OCI-LY3 (cell line): ENCODE results near the gene EFEMP2.

Experiments
- H2AFZ ChIP-seq: fragments of 200-600, 300-600 bp; shearing (Covaris generic); 2 replicates; pipeline ENCODE4 v1.6.0; 2014; ENCODE audit warnings: antibody characterized with exemption, low read depth, low read length
- H3K27ac ChIP-seq: fragments of 200-600, 300-600 bp; sonication (generic); 2 replicates; pipeline ENCODE4 v1.5.1; 2014; ENCODE audit warnings: mild to moderate bottlenecking, low read length, moderate library complexity, mixed read lengths
- H3K27me3 ChIP-seq: fragments of 200-600, 300-600 bp; sonication (generic); 2 replicates; pipeline ENCODE4 v1.6.1; 2014; ENCODE audit warnings: low read depth, low read length, mixed read lengths
- H3K36me3 ChIP-seq: fragments of 200-600, 300-600 bp; sonication (generic); replicated peaks from 2 replicates; pipeline ENCODE3; 2014; ENCODE audit warnings: low read depth, low read length, mixed read lengths
- H3K4me1 ChIP-seq: fragments of 300-600, 200-600 bp; sonication (generic); 2 replicates; pipeline ENCODE4 v1.6.1; 2014; ENCODE audit warnings: low read length, mixed read lengths
- H3K4me2 ChIP-seq: fragments of 200-600, 300-600 bp; sonication (generic); 2 replicates; pipeline ENCODE4 v1.6.1; 2014; ENCODE audit warnings: low read length, mixed read lengths
- H3K4me3 ChIP-seq: fragments of 300-600, 200-600 bp; sonication (generic); 2 replicates; pipeline ENCODE4 v1.5.1; 2014; ENCODE audit warnings: antibody characterized with exemption, mild to moderate bottlenecking, low read length, moderate library complexity
- H3K79me2 ChIP-seq: fragments of 300-600, 200-600 bp; shearing (Covaris generic); 2 replicates; pipeline ENCODE4 v1.6.1; 2014; ENCODE audit warnings: mild to moderate bottlenecking, low read length, mixed read lengths
- H3K9ac ChIP-seq: fragments of 300-600, 200-600 bp; shearing (Covaris generic); 2 replicates; pipeline ENCODE4 v1.6.0; 2014; ENCODE audit warnings: mild to moderate bottlenecking, low read length, moderate library complexity
- H3K9me3 ChIP-seq: fragments of 200-600, 300-600 bp; shearing (Covaris generic); 2 replicates; pipeline ENCODE4 v1.6.1; 2014; ENCODE audit warnings: low read length, mixed read lengths; ENCODE audit not compliant: insufficient read depth
- H4K20me1 ChIP-seq: fragments of 200-600, 300-600 bp; sonication (generic); 2 replicates; pipeline ENCODE4 v1.6.1; 2016; ENCODE audit warnings: low read length, mixed read lengths; ENCODE audit not compliant: insufficient read depth
- CTCF ChIP-seq: fragments of 200-600, 300-600 bp; sonication (generic); IDR thresholded peaks from 2 replicates; pipeline ENCODE4 v1.5.1; 2014; ENCODE audit warnings: antibody characterized with exemption, low read length, low read depth
- EZH2phosphoT487 ChIP-seq: fragments of 200-600 bp; shearing (Covaris generic); IDR thresholded peaks from 2 replicates; pipeline ENCODE4 v1.6.1; 2018; ENCODE audit warnings: antibody characterized with exemption, mixed run types, low read depth

Gene EFEMP2

GRCh38 chr11:65907878-65908277 lies 35.3 kb upstream of the EFEMP2 start:
- Histone ChIP-seq H3K27ac (no peak overlapping the region), H3K4me1 (peaks cover 19% of the 10 kb centered on the region)

GRCh38 chr11:65906602-65907001 lies 34.0 kb upstream of the EFEMP2 start:
- H2AFZ ChIP-seq, result no peak overlapping the region
- no peaks in the 10 kb centered on the region for H4K20me1 ChIP-seq
- no peak overlapping the region for H3K4me2 ChIP-seq
- H3K79me2 ChIP-seq, result no peaks in the 10 kb centered on the region
- H3K4me1 ChIP-seq, result peaks cover 6% of the 10 kb centered on the region
- H3K9ac ChIP-seq, result no peak overlapping the region
- TF ChIP-seq EZH2phosphoT487, result no peak
- no peak for TF ChIP-seq CTCF
- H3K27ac ChIP-seq, result no peak overlapping the region
- H3K36me3 ChIP-seq, result no peaks in the 10 kb centered on the region
- H3K27me3 ChIP-seq, result peaks cover 39% of the 10 kb centered on the region
- H3K4me3 ChIP-seq, result no peak overlapping the region
- no peaks in the 10 kb centered on the region for H3K9me3 ChIP-seq

More at GRCh38 chr11:65907878-65908277, 35.3 kb upstream of the EFEMP2 start:
- Histone ChIP-seq H3K9me3 (no peaks in the 10 kb centered on the region), H2AFZ (no peak overlapping the region), H3K4me2 (no peak overlapping the region), H3K27me3 (peaks cover 33% of the 10 kb centered on the region), H3K9ac (no peak overlapping the region), H3K4me3 (no peak overlapping the region), H4K20me1 (no peaks in the 10 kb centered on the region), H3K36me3 (no peaks in the 10 kb centered on the region), H3K79me2 (no peaks in the 10 kb centered on the region)
- no peak for TF ChIP-seq EZH2phosphoT487
- no peak for TF ChIP-seq CTCF

- Histone ChIP-seq H3K9ac (no peak overlapping the region), H2AFZ (no peak overlapping the region), H3K4me1 (no peaks in the 10 kb centered on the region)
These were observed 31.1 kb upstream of the EFEMP2 start for GRCh38 chr11:65903715-65904114.

GRCh38 chr11:65903068-65903481 lies 30.5 kb upstream of the EFEMP2 start:
- Histone ChIP-seq H3K36me3 (no peaks in the 10 kb centered on the region), H4K20me1 (no peaks in the 10 kb centered on the region), H3K4me3 (no peak overlapping the region), H2AFZ (no peak overlapping the region), H3K79me2 (no peaks in the 10 kb centered on the region), H3K27ac (no peak overlapping the region), H3K4me1 (no peaks in the 10 kb centered on the region), H3K9me3 (no peaks in the 10 kb centered on the region), H3K4me2 (no peak overlapping the region), H3K27me3 (peaks cover 37% of the 10 kb centered on the region), H3K9ac (no peak overlapping the region)
- TF ChIP-seq CTCF (no peak), EZH2phosphoT487 (no peak)

More at GRCh38 chr11:65903715-65904114, 31.1 kb upstream of the EFEMP2 start:
- Histone ChIP-seq H3K36me3 (no peaks in the 10 kb centered on the region), H3K27me3 (peaks cover 40% of the 10 kb centered on the region), H3K4me2 (no peak overlapping the region), H3K4me3 (no peak overlapping the region), H3K27ac (no peak overlapping the region), H4K20me1 (no peaks in the 10 kb centered on the region), H3K9me3 (no peaks in the 10 kb centered on the region), H3K79me2 (no peaks in the 10 kb centered on the region)
- TF ChIP-seq CTCF, result no peak
- no peak for TF ChIP-seq EZH2phosphoT487
